Measurements from ENCODE around the gene POLR3G. TPM values are rescaled to one million over a fixed set of nuclear protein-coding genes. Genes with fewer than 3 reads are reported as not detected.

Gene POLR3G
- total RNA-seq, 1 donor from 2014 or later = 0.52 TPM

DNA sequence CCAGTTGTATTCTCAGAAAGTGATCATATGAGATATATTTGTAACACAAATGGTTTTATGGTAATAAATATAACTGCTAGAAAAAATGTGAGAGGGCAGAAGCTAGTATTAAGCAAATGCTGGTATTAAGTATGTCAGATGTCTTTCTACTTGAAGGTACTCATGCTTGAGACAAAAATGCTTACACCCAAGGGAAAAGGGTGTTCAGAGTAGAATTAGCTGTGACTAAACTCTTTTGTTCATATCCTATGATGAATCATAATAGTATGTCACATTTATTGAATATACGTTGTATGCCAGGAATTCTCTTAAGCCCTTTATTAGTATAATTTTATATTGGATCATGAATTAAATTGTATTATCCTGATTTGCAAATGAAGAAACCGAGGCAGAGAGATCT, 86.1 kb downstream of the POLR3G start:
- Histone ChIP-seq H3K36me3 (ENCODE audit: control insufficient read depth in 3 of 3, insufficient read depth in 3 of 3, low read length in 3 of 3) (no peaks in the 10 kb centered on the region), H3K9ac (ENCODE audit: low read depth in 1 of 3, low read length in 3 of 3) (no peak overlapping the region), H3K4me3 (ENCODE audit: low read length in 3 of 3) (no peak overlapping the region), H3K27me3 (ENCODE audit: control insufficient read depth in 3 of 3, insufficient read depth in 3 of 3, low read length in 3 of 3) (peaks cover 21 to 38% (median 26%) of the 10 kb centered on the region in 3 donors), H3K4me1 (ENCODE audit: control insufficient read depth in 3 of 3, insufficient read depth in 3 of 3, low read length in 3 of 3) (peaks cover 5 to 8% (median 8%) of the 10 kb centered on the region in 3 donors), H3K27ac (ENCODE audit: low read depth, low read length) (no peak overlapping the region), H3K9me3 (ENCODE audit: control insufficient read depth in 3 of 3, low read length in 3 of 3) (no peaks in the 10 kb centered on the region)

DNA sequence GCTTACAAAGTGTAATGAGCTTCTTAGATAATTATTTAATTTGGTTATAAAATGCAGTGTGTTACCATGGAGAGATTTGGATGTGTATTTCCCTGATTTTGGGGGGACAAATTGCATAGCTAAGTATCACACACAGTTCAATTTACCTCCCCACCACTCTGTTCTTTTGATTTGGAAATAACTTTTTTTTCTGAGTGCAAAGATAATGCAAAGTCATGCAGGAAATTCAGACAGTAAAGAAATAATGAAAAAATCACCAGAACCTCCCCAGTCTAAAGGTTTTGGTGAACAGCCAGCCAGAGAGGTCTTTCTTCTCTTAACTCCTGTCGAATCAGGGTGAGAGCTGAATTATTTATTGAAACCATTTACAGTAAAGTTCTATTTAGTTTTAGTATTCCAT, 87.1 kb downstream of the POLR3G start:
- H3K27me3 ChIP-seq (ENCODE audit: control insufficient read depth in 3 of 3, insufficient read depth in 3 of 3, low read length in 3 of 3) = peaks cover 21 to 30% (median 26%) of the 10 kb centered on the region in 3 donors

DNA sequence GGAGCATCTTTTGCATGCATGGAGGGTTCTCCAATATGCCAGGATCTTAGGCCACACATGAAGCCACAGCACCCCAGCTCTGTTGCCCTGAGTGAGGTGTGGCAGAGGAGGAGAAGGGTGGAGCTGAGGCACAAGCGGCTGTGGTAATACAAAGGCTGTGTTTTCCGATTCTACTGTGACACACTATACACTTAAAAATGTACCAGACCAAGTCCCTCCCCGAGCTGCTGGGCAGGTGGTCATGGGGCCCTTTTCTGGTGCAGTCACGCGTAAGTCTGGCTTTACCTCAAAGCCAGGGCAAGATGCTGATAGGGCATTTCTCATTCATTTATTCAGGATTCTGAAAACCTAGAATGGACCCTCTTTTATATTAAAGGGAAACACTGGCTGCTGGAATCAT, 87.7 kb downstream of the POLR3G start:
- Histone ChIP-seq H3K9ac (ENCODE audit: low read depth in 1 of 3, low read length in 3 of 3) (no peak overlapping the region), H3K9me3 (ENCODE audit: control insufficient read depth in 3 of 3, low read length in 3 of 3) (no peaks in the 10 kb centered on the region), H3K27ac (ENCODE audit: low read depth, low read length) (no peak overlapping the region), H3K4me1 (ENCODE audit: control insufficient read depth in 3 of 3, insufficient read depth in 3 of 3, low read length in 3 of 3) (peaks cover 5 to 8% (median 8%) of the 10 kb centered on the region in 3 donors), H3K4me3 (ENCODE audit: low read length in 3 of 3) (no peak overlapping the region), H3K36me3 (ENCODE audit: control insufficient read depth in 3 of 3, insufficient read depth in 3 of 3, low read length in 3 of 3) (no peaks in the 10 kb centered on the region), H3K27me3 (ENCODE audit: control insufficient read depth in 3 of 3, insufficient read depth in 3 of 3, low read length in 3 of 3) (peaks cover 18 to 26% (median 24%) of the 10 kb centered on the region in 3 donors)

More for the DNA sequence above, 87.1 kb downstream of the POLR3G start:
- Histone ChIP-seq H3K4me3 (ENCODE audit: low read length in 3 of 3) (no peak overlapping the region), H3K4me1 (ENCODE audit: control insufficient read depth in 3 of 3, insufficient read depth in 3 of 3, low read length in 3 of 3) (peaks cover 5 to 8% (median 8%) of the 10 kb centered on the region in 3 donors), H3K27ac (ENCODE audit: low read depth, low read length) (no peak overlapping the region), H3K36me3 (ENCODE audit: control insufficient read depth in 3 of 3, insufficient read depth in 3 of 3, low read length in 3 of 3) (no peaks in the 10 kb centered on the region), H3K9ac (ENCODE audit: low read depth in 1 of 3, low read length in 3 of 3) (no peak overlapping the region), H3K9me3 (ENCODE audit: control insufficient read depth in 3 of 3, low read length in 3 of 3) (no peaks in the 10 kb centered on the region)

DNA sequence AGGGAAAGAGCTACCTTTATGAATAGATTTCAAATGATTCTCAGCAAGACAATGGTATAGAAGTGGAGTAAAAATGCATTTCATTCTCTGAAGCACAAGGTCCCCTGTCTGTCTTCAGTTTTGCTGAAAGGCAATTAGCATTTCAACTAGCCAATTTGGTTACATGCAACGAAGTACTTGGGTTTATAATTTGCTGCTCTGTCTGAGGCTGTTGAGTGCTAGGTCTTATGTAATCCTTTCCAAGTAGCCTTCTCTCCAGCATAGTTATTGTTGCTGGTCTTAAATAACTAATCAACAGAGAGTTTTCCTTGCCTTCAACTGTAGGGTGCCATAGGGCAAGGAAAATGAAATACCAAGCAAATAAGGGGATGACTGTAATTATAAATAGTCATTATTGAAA, 88.4 kb downstream of the POLR3G start:
- Histone ChIP-seq H3K4me1 (ENCODE audit: control insufficient read depth in 3 of 3, insufficient read depth in 3 of 3, low read length in 3 of 3) (peaks cover 5 to 8% (median 6%) of the 10 kb centered on the region in 3 donors), H3K4me3 (ENCODE audit: low read length in 3 of 3) (no peak overlapping the region), H3K36me3 (ENCODE audit: control insufficient read depth in 3 of 3, insufficient read depth in 3 of 3, low read length in 3 of 3) (no peaks in the 10 kb centered on the region), H3K27me3 (ENCODE audit: control insufficient read depth in 3 of 3, insufficient read depth in 3 of 3, low read length in 3 of 3) (peaks cover 11 to 21% (median 18%) of the 10 kb centered on the region in 3 donors), H3K27ac (ENCODE audit: low read depth, low read length) (no peak overlapping the region), H3K9ac (ENCODE audit: low read depth in 1 of 3, low read length in 3 of 3) (no peak overlapping the region), H3K9me3 (ENCODE audit: control insufficient read depth in 3 of 3, low read length in 3 of 3) (no peaks in the 10 kb centered on the region)

Other genes with a start within 250 kb of the POLR3G start
- gene CETN3, start 65.1 kb upstream of the POLR3G start, total RNA-seq = 7.8 TPM
- 3.1 TPM for gene MBLAC2, start 93 bp upstream of the POLR3G start, total RNA-seq
- 12.5 TPM for gene LYSMD3, start 54.7 kb downstream of the POLR3G start, total RNA-seq
- gene ADGRV1, start 83.9 kb downstream of the POLR3G start, total RNA-seq = 2.6 TPM

All from skeletal muscle tissue (tissue), 4 donors.